NOMO-1 treated with dmso at 0.1 percent for 144 hours (cell line): Measurements from ENCODE around the gene FCN2.

Experiments
- DNase-seq: peaks from one replicate; lab custom pipeline; 2025; ENCODE audit not compliant: unreplicated experiment; lab: John Stamatoyannopoulos, UW

Gene FCN2

GRCh38 chr9:134868751-134869553 is 11.7 kb upstream of the FCN2 start:
- DNase-seq: no peak

GRCh38 chr9:134869554-134870300 is 10.9 kb upstream of the FCN2 start:
- no peak for DNase-seq

GRCh38 chr9:134870301-134870694 is 10.3 kb upstream of the FCN2 start:
- DNase-seq: no peak

GRCh38 chr9:134870746-134871662 is 9.6 kb upstream of the FCN2 start:
- DNase-seq: no peak

GRCh38 chr9:134871697-134872340 is 8.8 kb upstream of the FCN2 start:
- no peak for DNase-seq

- no peak for DNase-seq
Observed at GRCh38 chr9:134872482-134873231, 8.0 kb upstream of the FCN2 start.

GRCh38 chr9:134875371-134875770 is 5.2 kb upstream of the FCN2 start:
- peak; percentile 14 for DNase-seq

- DNase-seq: no peak
Observed at GRCh38 chr9:134877541-134877940, 3.1 kb upstream of the FCN2 start.

- DNase-seq: no peak
Observed at GRCh38 chr9:134879664-134880483, 736 bp upstream of the FCN2 start.

GRCh38 chr9:134881313-134881670 is 682 bp downstream of the FCN2 start:
- DNase-seq: no peak

- DNase-seq: no peak
Observed at GRCh38 chr9:134882204-134882785, 1.7 kb downstream of the FCN2 start.

GRCh38 chr9:134883040-134883782 is 2.6 kb downstream of the FCN2 start:
- no peak for DNase-seq

GRCh38 chr9:134884492-134884891 is 3.9 kb downstream of the FCN2 start:
- no peak for DNase-seq

- no peak for DNase-seq
Observed at GRCh38 chr9:134885001-134885678, 4.5 kb downstream of the FCN2 start.

GRCh38 chr9:134885679-134886412 is 5.2 kb downstream of the FCN2 start:
- DNase-seq: no peak

- no peak for DNase-seq
Observed at GRCh38 chr9:134886413-134886913, 5.9 kb downstream of the FCN2 start.

- DNase-seq: no peak
Observed at GRCh38 chr9:134887219-134887618, 6.6 kb downstream of the FCN2 start.
